Measurements from ENCODE around the gene CYSLTR2.
"Not testable (repeated sequence)": the region's sequence is repeated elsewhere in the genome, so short reads cannot be mapped to it uniquely, and the experiment has no call there.

CYSLTR2 gene

GRCh38 chr13:48693998-48694397 lies 40.3 kb downstream of the CYSLTR2 start:
- in situ Hi-C loops (cut with MboI; ENCODE audit: low sequenced_read_pairs, unreplicated experiment), result no loop called here
- no peak for TF ChIP-seq CTCF (IDR thresholded peaks at IDR 0.05; ENCODE audit: borderline replicate concordance, control extremely low read depth, extremely low read depth, insufficient read depth, missing control alignments)
- no peak for DNase-seq (ENCODE audit: low spot score)

- no peak for DNase-seq (ENCODE audit: low spot score)
- in situ Hi-C loops (cut with MboI; ENCODE audit: low sequenced_read_pairs, unreplicated experiment), result no loop called here
- no peak for TF ChIP-seq CTCF (IDR thresholded peaks at IDR 0.05; ENCODE audit: borderline replicate concordance, control extremely low read depth, extremely low read depth, insufficient read depth, missing control alignments)
These were observed 42.0 kb downstream of the CYSLTR2 start for GRCh38 chr13:48695776-48696175.

- DNase-seq (ENCODE audit: low spot score); in situ Hi-C loops (cut with MboI; ENCODE audit: low sequenced_read_pairs, unreplicated experiment): not testable (repeated sequence)
These were observed 42.9 kb downstream of the CYSLTR2 start for GRCh38 chr13:48696676-48697075.

GRCh38 chr13:48707405-48707804 lies 53.7 kb downstream of the CYSLTR2 start:
- DNase-seq (ENCODE audit: low spot score), result no peak
- in situ Hi-C loops (cut with MboI; ENCODE audit: low sequenced_read_pairs, unreplicated experiment), result no loop called here

GRCh38 chr13:48708764-48709163 lies 55.0 kb downstream of the CYSLTR2 start:
- DNase-seq (ENCODE audit: low spot score), result no peak
- TF ChIP-seq CTCF (IDR thresholded peaks at IDR 0.05; ENCODE audit: borderline replicate concordance, control extremely low read depth, extremely low read depth, insufficient read depth, missing control alignments), result no peak
- in situ Hi-C loops (cut with MboI; ENCODE audit: low sequenced_read_pairs, unreplicated experiment), result no loop called here

More at GRCh38 chr13:48707405-48707804, 53.7 kb downstream of the CYSLTR2 start:
- TF ChIP-seq CTCF (IDR thresholded peaks at IDR 0.05; ENCODE audit: borderline replicate concordance, control extremely low read depth, extremely low read depth, insufficient read depth, missing control alignments), result no peak

- TF ChIP-seq CTCF (IDR thresholded peaks at IDR 0.05; ENCODE audit: borderline replicate concordance, control extremely low read depth, extremely low read depth, insufficient read depth, missing control alignments), result no peak
- DNase-seq (ENCODE audit: low spot score), result no peak
- in situ Hi-C loops (cut with MboI; ENCODE audit: low sequenced_read_pairs, unreplicated experiment), result no loop called here
These were observed 55.5 kb downstream of the CYSLTR2 start for GRCh38 chr13:48709213-48709612.

- no peak for DNase-seq (ENCODE audit: low spot score)
- TF ChIP-seq CTCF (IDR thresholded peaks at IDR 0.05; ENCODE audit: borderline replicate concordance, control extremely low read depth, extremely low read depth, insufficient read depth, missing control alignments), result no peak
- in situ Hi-C loops (cut with MboI; ENCODE audit: low sequenced_read_pairs, unreplicated experiment), result no loop called here
These were observed 56.4 kb downstream of the CYSLTR2 start for GRCh38 chr13:48710160-48710559.
